Measurements from ENCODE around the gene KLK11. TPM values are rescaled to one million over a fixed set of nuclear protein-coding genes. Genes with fewer than 3 reads are reported as not detected.

The KLK11 gene
- total RNA-seq, 6 donors from 2014 or later = 13.3 to 37.7 (median 22.9) TPM

GRCh38 chr19:51009061-51009891, 17.1 kb downstream of the KLK11 start:
- Histone ChIP-seq H3K4me1 (no peaks in the 10 kb centered on the region), H3K4me3 (no peak overlapping the region), H3K9me3 (no peaks in the 10 kb centered on the region), H3K27ac (no peak overlapping the region), H3K36me3 (no peaks in the 10 kb centered on the region), H3K27me3 (peaks cover 0 to 6% (median 0%) of the 10 kb centered on the region in 4 donors)
- WGBS, 2 donors = 60 to 66% methylated on average over 16 to 19 of the region's 19 CpGs
- TF ChIP-seq CTCF (IDR thresholded peaks at IDR 0.05) = no peak
- DNase-seq (no peak), ATAC-seq (ENCODE audit: low FRiP score in 2 of 2) (no peak)

GRCh38 chr19:51007488-51007887, 18.9 kb downstream of the KLK11 start:
- 80 to 86% methylated on average over 3 of the region's 3 CpGs for WGBS, 2 donors
- H3K27me3 ChIP-seq = peaks cover 0 to 11% (median 2%) of the 10 kb centered on the region in 4 donors
- H3K36me3 ChIP-seq = no peaks in the 10 kb centered on the region
- H3K27ac ChIP-seq = no peak overlapping the region
- ATAC-seq (ENCODE audit: low FRiP score in 2 of 2) = no peak
- peaks cover 0 to 4% (median 0%) of the 10 kb centered on the region in 4 donors for H3K4me1 ChIP-seq
- no peaks in the 10 kb centered on the region for H3K9me3 ChIP-seq
- no peak for TF ChIP-seq POLR2AphosphoS5 (IDR thresholded peaks at IDR 0.05)
- no peak for TF ChIP-seq CTCF (IDR thresholded peaks at IDR 0.05)
- TF ChIP-seq EP300 (IDR thresholded peaks at IDR 0.05) = no peak
- TF ChIP-seq POLR2A (IDR thresholded peaks at IDR 0.05) = no peak
- DNase-seq = no peak
- H3K4me3 ChIP-seq = no peak overlapping the region

- Histone ChIP-seq H3K27me3 (peaks cover 0 to 21% (median 3%) of the 10 kb centered on the region in 4 donors), H3K4me3 (no peak overlapping the region), H3K4me1 (peaks cover 0 to 6% (median 0%) of the 10 kb centered on the region in 4 donors), H3K36me3 (no peaks in the 10 kb centered on the region), H3K9me3 (no peaks in the 10 kb centered on the region), H3K27ac (no peak overlapping the region)
- WGBS, 2 donors = 51 to 63% methylated on average over 8 of the region's 8 CpGs
- ATAC-seq (ENCODE audit: low FRiP score in 2 of 2) = no peak
- TF ChIP-seq POLR2AphosphoS5 (IDR thresholded peaks at IDR 0.05) = no peak
- TF ChIP-seq CTCF (IDR thresholded peaks at IDR 0.05) = no peak
- no peak for TF ChIP-seq POLR2A (IDR thresholded peaks at IDR 0.05)
- TF ChIP-seq EP300 (IDR thresholded peaks at IDR 0.05) = no peak
- DNase-seq = no peak
Measured at GRCh38 chr19:51006406-51006805, 20.0 kb downstream of the KLK11 start.

DNA sequence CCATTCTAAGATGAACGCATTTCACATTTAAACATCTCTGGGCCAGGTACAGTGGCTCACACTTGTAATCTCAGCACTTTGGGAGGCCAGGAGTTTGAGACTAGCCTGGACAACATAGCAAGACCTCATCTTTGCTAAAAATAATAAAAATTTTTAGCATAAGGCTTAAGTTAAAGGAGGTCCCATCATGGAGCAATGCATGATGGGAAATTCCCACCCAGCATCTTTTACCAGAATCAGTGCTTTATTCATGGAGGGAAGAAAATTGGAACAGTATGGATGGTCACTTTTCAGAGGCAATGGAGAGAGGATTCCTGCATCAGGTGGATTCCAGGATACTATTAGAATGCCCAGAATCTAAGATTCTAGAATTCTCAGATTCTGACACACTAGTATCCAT, 21.2 kb downstream of the KLK11 start:
- Histone ChIP-seq H3K4me1 (peaks cover 0 to 6% (median 0%) of the 10 kb centered on the region in 4 donors), H3K9me3 (no peaks in the 10 kb centered on the region), H3K4me3 (no peak overlapping the region), H3K27me3 (peaks cover 0 to 21% (median 3%) of the 10 kb centered on the region in 4 donors), H3K27ac (no peak overlapping the region), H3K36me3 (no peaks in the 10 kb centered on the region)
- WGBS, 2 donors = 87 to 94% methylated on average over 1 of the region's 1 CpG
- TF ChIP-seq CTCF (IDR thresholded peaks at IDR 0.05) = no peak
- no peak for TF ChIP-seq EP300 (IDR thresholded peaks at IDR 0.05)
- no peak for TF ChIP-seq POLR2AphosphoS5 (IDR thresholded peaks at IDR 0.05)
- TF ChIP-seq POLR2A (IDR thresholded peaks at IDR 0.05) = no peak
- no peak for ATAC-seq (ENCODE audit: low FRiP score in 2 of 2)
- DNase-seq = no peak

DNA sequence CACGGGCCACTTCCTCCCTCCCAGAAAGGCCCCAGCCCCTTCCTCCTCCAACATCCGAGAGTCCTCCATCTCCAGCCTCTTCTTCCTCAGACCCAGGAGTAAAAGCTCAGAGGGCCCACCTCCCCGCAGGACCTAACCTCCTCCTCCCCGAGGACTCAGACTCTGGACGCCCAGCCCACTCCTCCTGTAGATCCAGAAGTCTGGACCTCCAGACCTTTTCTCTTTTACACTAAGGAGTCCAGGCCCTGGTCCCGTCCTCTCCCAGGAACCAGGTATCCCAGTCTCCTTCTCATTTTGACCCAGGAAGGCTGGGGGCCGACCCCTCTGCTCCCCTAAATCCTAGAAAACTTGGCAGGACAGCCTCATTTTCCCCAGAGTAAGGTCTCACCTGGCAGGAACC, 23.1 kb downstream of the KLK11 start:
- H3K9me3 ChIP-seq = no peaks in the 10 kb centered on the region
- TF ChIP-seq POLR2A (IDR thresholded peaks at IDR 0.05) (no peak), EP300 (IDR thresholded peaks at IDR 0.05) (no peak), CTCF (IDR thresholded peaks at IDR 0.05) (no peak), POLR2AphosphoS5 (IDR thresholded peaks at IDR 0.05) (no peak)
- ATAC-seq (ENCODE audit: low FRiP score in 2 of 2) (no peak), DNase-seq (no peak)
- peaks cover 0 to 6% (median 0%) of the 10 kb centered on the region in 4 donors for H3K4me1 ChIP-seq
- H3K4me3 ChIP-seq = no peak overlapping the region
- H3K27me3 ChIP-seq = peaks cover 0 to 21% (median 3%) of the 10 kb centered on the region in 4 donors
- no peak overlapping the region for H3K27ac ChIP-seq
- WGBS, 2 donors = 79 to 88% methylated on average over 5 to 7 of the region's 7 CpGs
- no peaks in the 10 kb centered on the region for H3K36me3 ChIP-seq

Measured in upper lobe of left lung (tissue), 6 donors.